Measurements from ENCODE around the gene DBET.
"Not testable (repeated sequence)": the region's sequence is repeated elsewhere in the genome, so short reads cannot be mapped to it uniquely, and the experiment has no call there.

DBET gene

DNA sequence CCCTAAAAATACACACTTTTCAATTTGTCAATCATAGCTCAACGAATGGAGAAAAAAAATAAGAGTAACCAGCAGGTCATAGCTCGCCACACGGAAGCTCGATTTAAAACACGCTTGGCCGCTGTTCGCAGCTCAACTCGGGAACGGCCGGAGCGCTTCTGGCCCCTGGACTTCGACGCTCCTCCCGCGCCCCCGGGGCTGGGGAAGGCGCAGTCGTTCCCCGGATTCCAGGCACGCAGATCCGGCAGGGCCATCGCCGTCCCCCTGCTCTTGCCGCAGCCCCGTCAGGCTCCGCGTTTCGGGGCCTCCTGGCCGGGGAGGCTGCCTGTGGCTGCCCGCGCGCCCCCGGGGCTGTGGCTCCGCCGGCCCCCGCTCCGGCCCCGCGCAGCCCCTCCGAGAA is 23.4 kb upstream of the DBET start:
- in situ Hi-C loops (cut with MboI; ENCODE audit: low pct_unique_long_range_greater_than_20kb, low sequenced_read_pairs); DNase-seq: not testable (repeated sequence)

DNA sequence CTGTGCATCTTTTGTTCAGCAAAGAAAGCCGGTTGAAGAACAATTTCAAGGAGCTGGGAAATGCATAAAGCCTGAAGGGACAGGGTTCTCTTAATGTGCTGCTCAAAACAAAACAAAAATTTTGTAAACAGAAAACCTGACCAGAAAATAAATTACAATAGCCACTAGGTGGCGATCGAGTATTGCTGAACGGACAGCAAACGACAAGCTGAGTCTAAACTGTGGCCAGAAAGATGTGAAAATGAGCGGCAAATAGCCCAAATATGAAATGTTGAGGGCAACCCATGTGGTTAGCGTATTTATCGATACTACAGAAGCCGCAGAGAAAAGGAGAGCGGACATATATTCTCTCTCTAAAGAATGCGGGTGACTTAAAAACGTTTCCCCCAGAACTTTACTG is 16.7 kb upstream of the DBET start:
- DNase-seq; in situ Hi-C loops (cut with MboI; ENCODE audit: low pct_unique_long_range_greater_than_20kb, low sequenced_read_pairs): not testable (repeated sequence)

DNA sequence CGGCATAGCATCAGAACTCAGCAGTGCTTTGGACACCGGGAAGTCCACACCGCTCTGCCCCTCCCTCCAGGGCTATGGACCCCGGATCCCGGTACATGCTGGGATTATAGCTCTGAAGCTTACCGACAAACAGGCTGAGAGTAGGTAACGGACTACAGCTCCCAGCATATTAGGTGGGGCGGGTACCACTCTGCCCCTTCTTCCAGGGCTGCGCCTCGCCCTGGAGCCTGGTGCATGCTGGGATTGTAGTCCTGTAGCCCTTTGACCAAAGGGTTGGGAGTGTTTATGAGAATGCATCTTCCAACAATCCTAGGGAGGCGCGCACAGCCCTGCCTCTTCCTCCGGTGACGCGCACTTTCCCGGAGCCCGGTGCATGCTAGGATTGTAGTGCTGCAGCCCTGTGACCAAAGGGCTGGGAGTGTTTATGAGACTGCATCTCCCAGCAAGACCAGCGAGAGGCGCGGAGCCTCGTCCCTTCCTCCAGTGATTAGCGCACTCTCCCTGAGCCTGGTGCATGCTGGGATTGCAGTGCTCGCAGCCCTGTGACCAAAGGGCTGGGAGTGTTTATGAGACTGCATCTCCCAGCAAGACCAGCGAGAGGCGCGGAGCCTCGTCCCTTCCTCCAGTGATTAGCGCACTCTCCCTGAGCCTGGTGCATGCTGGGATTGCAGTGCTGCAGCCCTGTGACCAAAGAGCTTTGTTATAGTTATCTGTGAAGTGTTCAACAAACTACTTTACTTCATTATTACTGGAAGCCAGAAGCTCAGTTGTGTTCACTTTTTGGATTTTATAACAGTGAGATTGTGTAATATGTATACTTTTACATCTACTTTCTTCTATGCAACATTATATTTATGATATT is 14.7 kb upstream of the DBET start:
- DNase-seq; in situ Hi-C loops (cut with MboI; ENCODE audit: low pct_unique_long_range_greater_than_20kb, low sequenced_read_pairs): not testable (repeated sequence)

DNA sequence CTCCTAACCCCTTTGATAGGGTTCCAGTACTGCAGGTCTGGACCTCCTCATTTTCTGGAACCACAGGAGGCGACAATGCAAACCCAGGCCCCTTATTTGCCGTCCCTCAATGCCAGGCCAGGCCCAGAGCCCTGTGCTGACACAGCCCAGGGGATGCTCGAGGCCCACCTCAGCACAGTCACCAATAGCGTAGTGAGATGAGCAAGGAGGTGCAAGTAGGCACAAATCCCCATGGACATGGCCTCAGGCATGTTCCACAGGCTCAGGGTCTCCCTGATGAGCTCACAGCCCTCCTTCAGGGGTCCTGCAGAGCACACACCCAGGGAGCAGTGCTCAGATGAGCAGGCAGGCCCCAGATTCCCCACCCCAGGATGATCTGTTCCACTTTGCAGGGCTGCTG is 5.3 kb upstream of the DBET start:
- DNase-seq; in situ Hi-C loops (cut with MboI; ENCODE audit: low pct_unique_long_range_greater_than_20kb, low sequenced_read_pairs): not testable (repeated sequence)

DNA sequence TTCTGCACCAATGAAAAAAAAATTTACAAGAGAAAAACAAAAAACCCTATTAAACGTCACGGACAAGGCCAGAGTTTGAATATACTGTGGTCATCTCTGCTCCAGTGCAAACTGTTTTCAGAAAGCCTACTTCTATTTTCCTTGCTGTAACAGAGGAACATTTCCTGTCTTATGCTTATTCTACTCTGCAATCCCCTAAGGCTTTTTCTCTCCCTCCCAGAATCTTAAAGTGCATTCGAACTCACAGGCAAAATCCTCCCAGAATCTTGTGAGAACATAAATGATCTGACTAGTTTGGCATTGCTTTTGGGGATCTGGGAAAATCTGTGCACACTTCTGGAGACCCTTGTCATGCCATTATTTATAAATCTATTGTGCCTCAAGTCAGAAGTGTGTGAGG is 503 bp downstream of the DBET start:
- DNase-seq; in situ Hi-C loops (cut with MboI; ENCODE audit: low pct_unique_long_range_greater_than_20kb, low sequenced_read_pairs): not testable (repeated sequence)

DNA sequence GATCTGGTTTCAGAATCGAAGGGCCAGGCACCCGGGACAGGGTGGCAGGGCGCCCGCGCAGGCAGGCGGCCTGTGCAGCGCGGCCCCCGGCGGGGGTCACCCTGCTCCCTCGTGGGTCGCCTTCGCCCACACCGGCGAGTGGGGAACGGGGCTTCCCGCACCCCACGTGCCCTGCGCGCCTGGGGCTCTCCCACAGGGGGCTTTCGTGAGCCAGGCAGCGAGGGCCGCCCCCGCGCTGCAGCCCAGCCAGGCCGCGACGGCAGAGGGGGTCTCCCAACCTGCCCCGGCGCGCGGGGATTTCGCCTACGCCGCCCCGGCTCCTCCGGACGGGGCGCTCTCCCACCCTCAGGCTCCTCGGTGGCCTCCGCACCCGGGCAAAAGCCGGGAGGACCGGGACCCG is 4.0 kb downstream of the DBET start:
- DNase-seq; in situ Hi-C loops (cut with MboI; ENCODE audit: low pct_unique_long_range_greater_than_20kb, low sequenced_read_pairs): not testable (repeated sequence)

DNA sequence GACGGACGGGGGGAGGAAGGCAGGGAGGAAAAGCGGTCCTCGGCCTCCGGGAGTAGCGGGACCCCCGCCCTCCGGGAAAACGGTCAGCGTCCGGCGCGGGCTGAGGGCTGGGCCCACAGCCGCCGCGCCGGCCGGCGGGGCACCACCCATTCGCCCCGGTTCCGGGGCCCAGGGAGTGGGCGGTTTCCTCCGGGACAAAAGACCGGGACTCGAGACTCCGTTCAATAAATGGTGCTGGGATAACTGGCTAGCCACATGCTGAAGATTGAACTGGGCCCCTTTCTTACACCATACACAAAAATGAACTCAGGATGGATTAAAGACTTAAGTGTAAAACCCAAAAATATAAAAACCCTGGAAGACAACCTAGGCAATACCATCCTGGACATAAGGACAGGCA is 28.8 kb downstream of the DBET start:
- in situ Hi-C loops (cut with MboI; ENCODE audit: low pct_unique_long_range_greater_than_20kb, low sequenced_read_pairs): not testable (repeated sequence)

DNA sequence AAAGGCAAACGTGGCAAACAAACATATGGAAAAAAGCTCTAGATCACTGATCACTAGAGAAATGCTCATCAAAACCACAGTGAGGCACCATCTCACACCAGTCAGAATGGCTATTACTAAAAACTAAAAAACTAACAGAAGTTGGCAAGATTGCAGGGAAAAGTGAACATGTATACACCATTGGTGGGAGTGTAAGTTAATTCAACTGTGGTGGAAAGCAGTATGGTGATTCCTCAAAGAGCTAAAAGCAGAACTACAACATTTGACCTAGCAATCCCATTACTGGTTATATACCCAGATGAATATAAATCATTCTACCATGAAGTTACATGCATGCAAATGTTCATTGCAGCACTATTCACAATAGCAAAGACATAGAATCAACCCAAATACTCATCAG is 29.7 kb downstream of the DBET start:
- in situ Hi-C loops (cut with MboI; ENCODE audit: low pct_unique_long_range_greater_than_20kb, low sequenced_read_pairs): not testable (repeated sequence)

More for the DNA sequence above, 28.8 kb downstream of the DBET start:
- not testable (repeated sequence) for DNase-seq

DNA sequence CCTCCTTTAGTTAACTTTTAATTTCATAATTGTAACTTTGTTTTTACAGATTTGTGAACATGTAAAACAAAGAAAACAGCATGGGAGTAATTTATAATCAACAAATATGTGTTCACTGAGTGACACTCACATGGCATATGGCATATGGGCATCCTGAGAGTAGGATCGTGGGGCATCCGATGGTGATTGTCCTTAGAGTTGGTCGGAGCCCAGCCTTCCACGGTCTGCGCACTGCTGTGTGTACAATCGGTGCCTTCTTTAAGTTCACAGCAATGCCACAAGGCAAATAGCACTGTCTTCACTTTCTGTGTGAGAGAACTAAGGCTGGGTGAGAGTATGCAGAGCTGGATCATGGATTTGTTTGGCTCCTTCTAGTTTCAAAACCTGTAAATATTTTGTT is 31.0 kb downstream of the DBET start:
- in situ Hi-C loops (cut with MboI; ENCODE audit: low pct_unique_long_range_greater_than_20kb, low sequenced_read_pairs); DNase-seq: not testable (repeated sequence)

More for the DNA sequence above, 29.7 kb downstream of the DBET start:
- DNase-seq: not testable (repeated sequence)

DNA sequence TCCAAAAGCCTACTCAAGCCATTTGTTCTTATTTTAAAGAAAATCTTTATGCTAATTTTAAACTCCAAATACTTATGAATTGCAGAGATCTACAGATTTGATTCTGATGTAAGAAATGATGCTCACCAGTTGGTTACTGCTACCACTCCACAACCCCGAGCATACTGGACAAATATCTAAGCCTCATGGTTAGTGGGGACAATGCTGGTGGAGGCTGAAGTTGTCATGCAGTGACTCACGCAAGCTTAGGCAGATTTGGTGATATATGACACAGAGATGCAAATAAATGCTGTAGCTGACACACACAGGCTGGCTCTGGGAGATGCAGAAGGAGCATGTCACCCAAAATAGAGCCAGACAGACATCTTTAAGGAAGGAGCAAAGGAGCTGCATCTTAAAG is 35.3 kb downstream of the DBET start:
- in situ Hi-C loops (cut with MboI; ENCODE audit: low pct_unique_long_range_greater_than_20kb, low sequenced_read_pairs); DNase-seq: not testable (repeated sequence)

DNA sequence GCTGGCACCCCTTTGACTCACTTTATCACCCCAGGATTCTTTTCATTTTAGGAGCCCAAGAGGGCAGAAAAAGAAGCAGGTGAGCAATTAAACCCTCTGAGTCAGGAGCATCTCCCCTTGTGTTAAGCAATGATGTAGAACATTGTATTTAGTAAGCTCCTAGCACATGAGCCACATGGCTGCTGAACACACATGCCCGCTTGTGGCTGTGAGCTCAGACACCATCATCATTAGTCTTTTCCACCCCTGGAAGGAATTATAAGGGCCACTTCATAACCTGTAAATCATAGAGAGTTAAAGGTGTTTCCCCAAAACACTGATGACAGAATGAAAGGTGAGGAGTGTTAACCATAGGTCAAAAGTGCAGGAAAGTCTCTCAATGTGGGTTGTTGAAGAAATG is 37.2 kb downstream of the DBET start:
- in situ Hi-C loops (cut with MboI; ENCODE audit: low pct_unique_long_range_greater_than_20kb, low sequenced_read_pairs); DNase-seq: not testable (repeated sequence)

DNA sequence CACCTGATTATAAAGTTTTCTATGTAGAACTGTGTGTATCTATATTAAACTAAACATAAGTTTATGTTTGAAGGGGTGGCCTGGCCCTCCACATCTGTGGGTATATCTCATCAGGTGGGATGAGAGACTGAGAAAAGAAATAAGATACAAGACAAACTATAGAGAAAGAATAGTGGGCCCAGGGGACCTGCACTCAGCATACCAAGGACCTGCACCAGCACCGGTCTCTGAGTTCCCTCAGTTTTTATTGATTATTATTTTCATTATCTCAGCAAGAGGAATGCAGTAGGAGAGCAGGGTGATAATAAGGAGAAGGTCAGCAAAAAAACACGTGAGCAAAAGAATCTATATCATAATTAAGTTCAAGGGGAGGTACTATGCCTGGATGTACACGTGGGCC is 41.9 kb downstream of the DBET start:
- DNase-seq; in situ Hi-C loops (cut with MboI; ENCODE audit: low pct_unique_long_range_greater_than_20kb, low sequenced_read_pairs): not testable (repeated sequence)

DNA sequence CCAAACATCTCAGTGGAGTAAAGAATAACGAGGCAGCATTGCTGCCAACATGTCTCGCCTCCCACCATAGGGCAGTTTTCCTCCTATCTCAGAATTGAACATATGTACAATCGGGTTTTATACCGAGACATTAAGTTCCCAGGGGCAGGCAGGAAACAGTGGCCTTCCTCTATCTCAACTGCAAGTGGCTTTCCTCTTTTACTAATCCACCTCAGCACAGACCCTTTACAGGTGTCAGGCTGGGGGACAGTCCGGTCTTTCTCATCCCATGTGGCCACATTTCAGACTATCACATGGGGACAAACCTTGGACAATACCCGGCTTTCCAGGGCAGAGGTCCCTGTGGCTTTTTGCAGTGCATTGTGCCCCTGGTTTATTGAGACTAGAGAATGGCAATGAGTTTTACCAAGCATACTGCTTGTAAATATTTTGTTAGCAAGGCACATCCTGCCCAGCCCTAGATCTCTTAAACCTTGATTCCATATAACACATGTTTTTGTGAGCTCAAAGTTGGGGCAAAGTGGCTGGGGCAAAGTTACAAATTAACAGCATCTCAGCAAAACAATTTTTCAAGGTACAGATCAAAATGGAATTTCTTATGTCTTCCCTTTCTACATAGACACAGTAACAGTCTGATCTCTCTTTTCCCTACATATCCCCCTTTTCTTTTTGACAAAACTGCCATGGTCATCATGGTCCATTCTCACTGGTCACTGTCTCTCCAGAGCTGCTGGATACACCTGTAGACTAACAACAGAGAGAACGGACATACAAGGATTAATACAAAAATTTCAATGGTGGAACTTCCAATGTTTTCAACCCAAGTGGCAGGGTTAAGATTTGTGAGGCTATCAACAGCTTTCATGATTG is 42.5 kb downstream of the DBET start:
- peak; percentile 11 for DNase-seq
- in situ Hi-C loops (cut with MboI; ENCODE audit: low pct_unique_long_range_greater_than_20kb, low sequenced_read_pairs): not testable (repeated sequence)

DNA sequence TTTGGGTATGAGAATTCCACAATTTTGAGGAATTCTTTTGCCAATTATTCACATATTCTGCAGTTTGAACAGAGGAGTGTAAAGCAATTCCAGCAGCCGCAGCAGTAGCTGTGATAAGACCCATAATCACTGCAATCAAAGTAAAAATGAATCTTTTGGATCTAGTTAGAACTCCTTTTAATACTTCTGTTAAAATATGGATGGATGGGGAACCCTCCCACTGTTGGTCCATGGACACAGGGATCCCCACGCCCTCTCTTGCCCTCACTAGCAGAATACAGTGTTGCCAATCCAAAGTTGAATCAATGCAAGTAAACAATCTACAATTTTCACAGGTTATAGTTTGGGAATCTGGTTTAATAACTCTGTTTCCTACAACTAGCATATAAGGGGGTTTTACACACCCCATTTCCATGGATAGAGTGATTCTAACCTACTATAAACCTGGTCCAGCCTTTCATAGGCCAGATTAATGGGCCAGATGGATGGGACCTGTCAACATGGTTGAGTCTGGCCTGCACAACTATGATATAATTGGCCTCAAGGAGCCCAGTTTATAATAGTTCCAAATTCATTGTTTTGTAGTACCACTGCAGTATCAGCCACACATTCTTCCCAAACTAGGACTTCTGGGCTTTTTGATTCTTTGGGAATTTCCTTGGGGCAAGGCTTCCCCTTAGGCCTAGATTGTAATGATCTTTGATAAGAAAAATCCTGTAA is 43.6 kb downstream of the DBET start:
- DNase-seq: peak; percentile 7
- in situ Hi-C loops (cut with MboI; ENCODE audit: low pct_unique_long_range_greater_than_20kb, low sequenced_read_pairs): not testable (repeated sequence)

DNA sequence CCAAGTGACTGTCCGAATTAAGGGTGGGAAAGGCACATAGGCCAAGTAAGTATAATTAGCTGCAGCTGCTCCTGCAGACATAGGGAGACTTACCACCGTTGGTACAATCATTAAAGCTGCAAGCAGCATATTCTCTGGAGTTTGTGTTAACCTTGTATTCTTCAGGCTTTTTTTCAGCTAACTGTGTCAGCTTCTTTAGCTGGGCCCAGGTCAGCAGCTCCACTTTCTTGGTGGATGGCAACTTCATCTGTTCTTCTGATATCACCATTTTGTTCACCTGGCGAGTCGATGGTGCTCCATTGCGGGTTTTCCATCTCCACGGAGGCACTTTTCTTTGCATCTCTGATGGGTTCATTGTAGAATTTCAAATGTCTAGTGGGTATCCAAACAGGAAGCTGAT is 44.5 kb downstream of the DBET start:
- DNase-seq: peak; percentile 9
- in situ Hi-C loops (cut with MboI; ENCODE audit: low pct_unique_long_range_greater_than_20kb, low sequenced_read_pairs): not testable (repeated sequence)

DNA sequence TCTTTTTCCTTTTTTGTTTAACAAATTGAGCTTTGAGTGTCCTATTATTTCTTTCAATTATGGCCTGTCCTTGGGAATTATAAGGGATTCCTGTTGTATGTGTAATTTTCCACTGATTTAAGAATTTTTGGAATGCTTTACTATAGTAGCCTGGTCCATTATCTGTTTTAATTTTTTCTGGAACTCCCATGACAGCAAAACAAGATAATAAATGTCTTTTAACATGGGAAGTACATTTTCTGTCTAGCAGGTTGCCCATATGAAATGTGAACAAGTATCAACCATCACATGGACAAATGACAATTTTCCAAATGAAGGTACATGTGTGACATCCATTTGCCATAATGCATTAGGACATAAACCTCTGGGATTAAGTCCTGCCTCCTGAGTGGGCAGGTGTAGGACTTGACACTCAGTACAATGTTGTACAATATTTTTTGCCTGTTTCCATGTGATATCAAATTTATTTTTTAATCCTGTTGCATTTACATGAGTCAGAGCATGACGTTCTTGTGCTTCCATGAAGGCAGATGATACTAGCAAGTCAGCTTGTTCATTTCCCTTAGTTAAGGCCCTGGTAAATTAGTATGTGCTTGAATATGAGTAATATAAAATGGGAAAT is 45.2 kb downstream of the DBET start:
- peak; percentile 14 for DNase-seq
- in situ Hi-C loops (cut with MboI; ENCODE audit: low pct_unique_long_range_greater_than_20kb, low sequenced_read_pairs): not testable (repeated sequence)

DNA sequence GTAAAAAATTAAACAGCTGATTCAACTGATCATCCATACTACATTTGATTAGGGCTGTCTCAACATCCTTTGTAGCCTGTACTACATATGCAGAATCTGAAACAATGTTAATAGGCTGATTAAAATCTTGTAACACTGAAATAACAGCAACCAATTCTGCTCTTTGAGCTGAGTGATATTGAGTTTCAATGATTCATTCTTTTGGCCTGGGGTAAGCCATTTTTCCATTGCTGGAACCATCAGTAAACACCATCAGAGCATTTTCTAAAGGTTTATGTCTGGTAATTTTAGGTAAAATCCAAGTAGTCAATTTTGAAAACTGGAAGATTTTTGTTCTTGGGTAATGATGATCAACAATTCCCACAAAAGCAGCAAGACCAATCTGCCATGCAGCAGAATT is 45.7 kb downstream of the DBET start:
- in situ Hi-C loops (cut with MboI; ENCODE audit: low pct_unique_long_range_greater_than_20kb, low sequenced_read_pairs): not testable (repeated sequence)
- peak; percentile 4 for DNase-seq

DNA sequence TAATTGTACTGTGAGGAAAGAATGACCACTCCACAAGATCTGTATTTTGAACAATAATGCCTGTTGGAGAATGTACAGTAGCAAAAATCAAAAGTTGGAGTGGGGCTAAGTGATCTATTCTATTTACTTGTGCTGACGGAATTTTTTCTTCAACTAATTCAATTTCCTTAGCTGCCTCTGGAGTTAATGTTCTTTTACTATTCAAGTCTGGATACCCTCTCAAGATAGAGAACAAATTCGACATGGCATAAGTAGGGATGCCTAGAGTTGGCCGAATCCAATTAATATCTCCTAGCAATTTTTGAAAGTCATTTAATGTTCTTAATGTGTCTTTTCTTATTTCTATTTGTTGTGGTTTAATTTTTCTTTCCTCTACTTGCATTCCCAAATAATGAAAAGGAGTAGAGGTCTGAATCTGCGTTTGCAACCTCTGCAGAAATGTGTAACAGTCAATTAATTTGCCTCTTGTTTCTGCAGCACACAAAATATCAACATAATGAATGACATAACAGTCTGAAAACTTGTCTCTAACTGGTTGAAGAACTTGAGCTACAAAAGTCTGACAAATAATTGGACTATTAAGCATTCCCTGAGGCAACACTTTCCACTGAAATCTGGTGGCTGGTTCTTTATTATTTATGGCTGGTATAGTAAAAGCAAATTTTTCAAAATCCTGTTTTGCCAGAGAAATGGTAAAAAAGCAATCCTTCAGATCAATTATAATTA is 46.4 kb downstream of the DBET start:
- DNase-seq; in situ Hi-C loops (cut with MboI; ENCODE audit: low pct_unique_long_range_greater_than_20kb, low sequenced_read_pairs): not testable (repeated sequence)

All from KBM-7 (cell line).